ENCODE results near the gene KRAS.
A peak's percentile ranks its signal among the peaks of the same experiment; 100 is the strongest.

The KRAS gene

DNA sequence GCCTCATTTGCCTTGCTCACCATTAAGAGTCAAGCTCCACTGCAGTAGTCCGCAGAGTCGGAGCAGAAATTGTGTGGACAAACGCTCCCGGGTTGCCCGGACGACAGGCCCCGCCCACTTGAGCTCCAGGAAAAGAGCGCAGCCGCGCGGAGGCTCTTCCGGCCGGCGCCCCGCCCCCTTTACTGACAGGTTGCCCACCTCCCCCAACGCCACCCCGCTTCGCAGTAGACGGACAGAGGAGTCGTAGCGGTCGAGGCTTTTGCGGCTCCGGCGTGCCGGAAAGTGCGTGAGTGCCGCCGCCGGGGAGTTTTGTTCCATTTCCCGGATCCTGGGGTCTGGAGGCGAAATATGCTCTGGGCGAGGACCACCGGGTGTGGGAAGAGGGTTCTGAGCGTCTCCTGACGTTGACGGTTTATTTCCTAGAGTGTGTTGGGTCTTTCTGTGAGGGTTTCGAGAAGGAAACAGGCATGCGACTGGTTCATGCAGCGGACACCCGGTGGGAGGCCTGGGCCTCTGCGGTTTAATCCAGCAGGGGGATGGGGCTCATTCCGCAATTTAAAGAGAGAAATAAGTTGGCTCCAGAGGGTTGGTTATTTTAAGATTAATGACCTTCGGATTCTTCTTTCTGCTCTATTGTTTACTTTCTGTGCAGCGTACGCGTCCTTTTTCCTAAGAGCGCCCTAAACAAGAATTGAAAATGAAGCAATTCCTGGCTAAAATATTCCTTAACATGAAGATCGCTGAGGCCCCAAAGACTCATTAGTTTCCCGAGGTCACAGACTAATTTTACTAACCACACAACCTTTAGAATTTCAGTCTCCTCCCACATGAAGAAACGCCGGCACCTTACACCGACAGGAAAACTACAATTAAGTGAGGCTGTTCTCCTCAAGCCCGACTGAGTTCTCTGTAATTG is 55.4 kb downstream of the KRAS start, which contains the start of the genes DNAI7 and ETFRF1:
DNAI7 (minus strand) TSS at position 105 of the 916 bp plus-strand sequence; CDS start at position 23, 82 bp downstream.
ETFRF1 (plus strand) TSS at position 182 of the 916 bp plus-strand sequence. CDS start 8,720 bp downstream, outside the sequence.
- peak; percentile 95 for DNase-seq (ENCODE audit: low spot score)

GRCh38 chr12:25194722-25195055 is 56.0 kb downstream of the KRAS start:
- DNase-seq (ENCODE audit: low spot score), result no peak

- DNase-seq (ENCODE audit: low spot score), result peak; percentile 9
These were observed 56.5 kb downstream of the KRAS start for GRCh38 chr12:25194214-25194613.

DNA sequence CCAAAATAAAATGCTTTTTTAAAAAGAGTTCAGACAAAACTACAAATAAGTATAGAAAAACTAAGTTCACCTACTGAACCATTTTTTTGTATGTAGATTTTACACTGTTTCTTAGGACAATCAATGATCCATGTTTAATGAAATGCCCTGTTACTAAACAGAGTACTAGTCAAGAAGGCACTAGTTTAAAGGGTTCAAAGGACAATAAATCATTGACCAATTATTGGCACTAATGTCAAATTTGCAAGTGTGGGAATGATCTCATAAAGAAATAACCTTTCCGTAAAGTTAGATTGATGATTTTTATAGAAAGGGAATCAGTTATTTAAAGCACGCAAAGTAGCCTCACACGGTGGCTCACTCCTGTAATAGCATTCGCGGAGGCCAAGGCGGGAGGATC is 59.9 kb downstream of the KRAS start:
- no peak for DNase-seq (ENCODE audit: low spot score)

- no peak for DNase-seq (ENCODE audit: low spot score)
These were observed 61.1 kb downstream of the KRAS start for GRCh38 chr12:25189656-25190055.

DNA sequence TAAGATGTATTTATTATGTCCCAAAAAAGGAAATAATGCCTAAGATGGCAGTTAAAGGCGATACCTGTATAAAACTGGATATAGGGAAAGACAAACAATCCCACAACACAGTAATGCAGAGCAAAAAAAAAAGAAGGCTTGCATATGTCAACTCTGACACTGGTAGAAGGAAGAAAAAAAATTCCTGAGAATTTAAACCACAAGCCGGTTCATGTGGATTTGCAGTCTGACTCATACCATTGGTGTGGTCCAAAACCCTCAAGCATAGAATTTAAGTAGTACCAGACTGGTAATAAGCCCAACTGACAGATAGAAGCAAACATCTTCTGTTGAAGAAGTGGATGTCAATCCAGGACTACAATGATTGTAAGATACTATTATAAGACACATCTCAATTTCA is 62.9 kb downstream of the KRAS start:
- DNase-seq (ENCODE audit: low spot score), result no peak

DNA sequence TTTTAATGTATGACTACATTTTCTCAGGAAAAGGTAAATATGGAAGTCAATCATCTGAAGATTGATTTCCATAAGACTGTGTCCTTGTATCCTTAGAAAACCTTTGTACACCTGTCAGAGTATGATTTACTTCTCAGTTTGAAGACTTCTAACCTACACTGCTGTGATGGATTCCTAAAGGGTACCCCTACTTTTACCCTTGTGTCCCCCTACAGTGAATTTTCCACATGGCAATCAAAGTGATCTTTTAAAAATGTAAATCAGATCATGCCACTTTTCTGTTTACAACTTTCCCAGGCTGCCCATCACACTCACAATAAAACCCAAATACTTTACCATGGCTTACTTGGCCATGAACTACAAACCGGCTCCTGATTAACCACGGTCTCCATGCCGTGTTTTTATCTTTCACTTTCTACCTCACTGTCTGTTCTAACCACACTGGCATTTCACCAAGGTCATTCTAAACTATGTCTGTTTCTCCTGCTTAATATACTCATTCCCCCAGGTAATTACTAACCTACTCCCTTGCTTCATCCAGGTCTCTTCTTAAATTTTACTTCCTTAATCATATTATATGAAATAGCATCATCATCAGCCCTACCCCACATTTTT is 63.8 kb downstream of the KRAS start:
- no peak for DNase-seq (ENCODE audit: low spot score)

DNA sequence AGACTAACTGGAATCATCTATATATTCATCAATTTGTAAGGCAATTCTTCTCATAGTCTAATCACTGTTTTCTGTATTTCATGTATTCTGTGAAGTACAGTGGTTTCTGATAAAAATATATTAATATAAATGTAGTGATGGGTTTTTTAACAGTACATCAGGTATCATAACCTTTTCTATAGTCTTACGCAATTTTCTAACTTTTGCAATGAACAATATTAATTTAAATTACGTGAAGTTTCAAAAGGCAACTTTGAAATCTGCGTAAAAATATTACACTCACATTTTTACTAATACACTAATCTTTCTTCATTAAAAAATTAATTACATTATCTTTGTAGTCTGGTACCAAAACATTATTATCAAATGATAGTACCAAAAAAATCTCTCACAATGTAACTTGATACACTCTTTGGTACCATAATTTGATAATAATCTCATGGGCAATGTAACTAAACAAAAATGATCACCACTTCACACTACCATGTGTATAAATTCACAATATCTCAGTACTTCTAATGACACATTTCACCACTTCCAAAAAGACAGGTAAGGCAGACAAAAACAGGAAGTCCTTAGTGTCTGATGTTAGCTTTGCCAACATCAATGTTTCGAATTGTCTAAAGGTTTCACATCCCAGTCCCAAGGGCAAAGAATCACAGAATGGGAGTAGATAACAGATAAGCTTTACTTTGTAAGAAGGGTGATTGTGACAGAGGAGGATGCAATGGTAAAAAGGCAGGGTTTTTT is 64.5 kb downstream of the KRAS start:
- no peak for DNase-seq (ENCODE audit: low spot score)

DNA sequence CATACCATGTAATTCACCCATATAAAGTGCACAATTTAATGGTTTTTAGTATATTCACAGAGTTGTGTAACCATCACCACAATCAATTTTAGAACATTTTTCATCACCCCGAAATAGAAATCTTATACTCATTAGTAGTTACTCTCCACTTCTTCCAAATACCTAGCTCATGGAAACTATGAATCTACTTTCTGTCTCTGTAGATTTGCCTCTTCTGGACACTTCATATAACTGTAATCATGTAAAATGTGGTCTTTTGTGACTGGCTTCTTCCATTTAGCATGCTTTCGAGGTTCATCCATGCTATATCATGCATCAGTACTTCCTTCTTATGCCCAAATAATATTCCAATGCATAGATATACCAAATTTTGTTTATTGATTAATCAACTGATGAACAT is 66.6 kb downstream of the KRAS start:
- DNase-seq (ENCODE audit: low spot score), result no peak

- DNase-seq (ENCODE audit: low spot score), result no peak
These were observed 68.0 kb downstream of the KRAS start for GRCh38 chr12:25182765-25183164.

- no peak for DNase-seq (ENCODE audit: low spot score)
These were observed 87.9 kb downstream of the KRAS start for GRCh38 chr12:25162866-25163265.

DNA sequence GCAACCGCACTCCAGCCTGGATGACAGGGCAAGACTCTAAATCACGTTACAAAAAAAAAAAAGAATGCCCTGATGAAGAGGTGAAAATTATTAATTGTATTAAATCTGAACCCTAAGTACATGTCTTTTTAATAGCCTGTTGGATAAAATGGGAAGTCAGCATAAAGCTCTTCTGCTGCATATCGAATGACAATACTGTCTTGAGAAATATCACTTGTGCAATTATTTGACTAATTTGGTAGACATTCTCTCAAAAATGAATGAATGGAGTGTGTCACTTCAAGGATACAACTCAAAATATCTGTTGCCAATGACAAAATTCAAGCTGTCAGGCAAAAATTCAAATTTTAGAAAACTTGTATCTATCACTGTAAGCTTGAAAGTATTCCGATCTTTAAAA is 94.7 kb downstream of the KRAS start:
- no peak for DNase-seq (ENCODE audit: low spot score)

DNA sequence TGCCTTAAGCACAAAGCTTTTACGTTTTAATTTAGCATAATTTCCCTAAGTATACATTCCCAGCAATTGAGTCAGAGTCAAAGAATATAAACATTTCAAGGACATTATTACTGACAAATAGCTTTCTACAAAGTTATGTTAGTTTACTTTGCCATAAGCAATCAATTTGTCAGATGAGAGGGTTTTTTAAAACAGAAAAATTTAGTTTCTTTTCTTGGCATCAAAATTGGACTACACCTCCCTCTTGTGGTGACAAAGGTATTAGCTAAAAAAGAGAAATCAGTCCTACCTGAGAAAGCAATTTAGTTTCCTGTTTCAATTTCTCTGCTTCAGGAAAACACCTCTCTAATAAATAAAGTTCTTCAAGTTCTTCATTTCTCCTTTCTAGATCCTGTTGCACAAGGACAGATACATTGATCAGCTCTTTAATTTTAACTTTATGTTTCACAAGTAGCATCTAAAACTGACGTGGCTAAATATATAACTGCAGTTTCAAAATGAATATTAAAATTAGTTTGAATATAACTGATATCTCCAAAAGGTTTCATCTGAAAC is 95.6 kb downstream of the KRAS start:
- peak; percentile 18 for DNase-seq (ENCODE audit: low spot score)

Data from cerebellar cortex (tissue), 1 donor.